Kidney epithelial cell (primary cell): Measurements from ENCODE around the gene DDA1. TPM values are rescaled to one million over a fixed set of nuclear protein-coding genes. Genes with fewer than 3 reads are reported as not detected.

ENCODE experiments used
- DNase-seq: peaks from one replicate; pipeline ENCODE4 v3.0.0-alpha.2; 2010; ENCODE audit warnings: low read depth
- H3K27me3 ChIP-seq: 2 replicates; pipeline ENCODE4 v1.6.0; 2011; ENCODE audit warnings: low read length; ENCODE audit not compliant: control insufficient read depth, insufficient read depth
- H3K36me3 ChIP-seq: 2 replicates; pipeline ENCODE4 v1.5.1; 2011; ENCODE audit warnings: low read length; ENCODE audit not compliant: control insufficient read depth, insufficient read depth
- H3K4me3 ChIP-seq: 2 replicates; pipeline ENCODE4 v1.5.1; 2011; ENCODE audit warnings: low read depth, mild to moderate bottlenecking, control low read depth, low read length
- total RNA-seq: library from RNA; depleted of rRNA; stranded (reverse); fragments of >200 nt; gene quantifications from 2 replicates; pipeline ENCODE4 v1.2.3, GENCODE V29; 2015
- TF ChIP-seq, protein P1 (sequence below): IDR thresholded peaks from 2 replicates; pipeline ENCODE4 v1.5.1; 2011; ENCODE audit warnings: mild to moderate bottlenecking, moderate library complexity, low read length, control low read depth, inconsistent platforms; ENCODE audit not compliant: insufficient read depth, poor library complexity, severe bottlenecking

The DDA1 gene
- total RNA-seq, 1 donor from 2014 or later: 73.4 TPM

DNA sequence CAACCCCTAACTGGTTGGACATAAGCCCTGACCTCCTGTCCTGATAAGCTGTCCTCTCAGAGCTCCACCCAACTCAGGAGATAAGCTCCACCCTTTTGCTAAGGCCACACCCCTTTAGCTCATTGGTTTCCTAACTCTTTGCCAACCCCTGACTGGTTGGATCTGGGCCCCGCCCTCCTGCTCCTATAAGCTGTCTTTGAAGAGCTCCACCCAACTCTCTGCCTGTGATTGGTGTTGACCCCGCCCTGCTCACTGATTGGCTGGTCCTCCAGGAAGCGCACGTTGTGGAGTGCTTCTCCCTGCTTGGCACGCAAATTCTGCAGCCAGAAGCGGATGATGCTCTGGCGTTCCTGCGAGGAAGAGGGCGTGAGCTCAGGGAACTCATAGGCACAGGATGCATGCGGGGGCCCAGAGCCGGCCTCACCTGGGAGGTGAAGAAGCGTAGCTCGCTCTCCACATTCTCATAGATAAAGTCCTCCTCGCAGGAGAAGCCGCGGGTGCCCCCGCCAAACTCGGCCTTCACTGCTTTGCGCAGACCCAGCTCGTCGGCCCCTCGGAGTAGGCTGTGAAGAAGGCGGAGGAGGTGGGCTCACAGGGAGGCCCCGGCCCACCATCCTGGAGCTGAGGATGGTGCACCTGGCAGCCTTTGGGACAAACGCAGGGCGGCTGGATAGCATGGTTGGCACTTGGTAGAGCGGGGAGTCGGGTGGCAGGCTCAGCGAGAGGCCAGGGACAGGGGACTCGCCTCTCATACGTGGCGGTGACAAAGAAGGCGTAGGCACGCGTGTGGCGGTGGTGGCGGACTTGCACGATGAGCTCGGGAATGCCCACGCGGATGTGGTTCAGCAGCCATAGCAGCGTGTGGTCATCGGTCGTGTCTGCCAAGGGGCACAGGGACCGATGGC is 23.6 kb downstream of the DDA1 start:
- TF ChIP-seq, protein P1, sequence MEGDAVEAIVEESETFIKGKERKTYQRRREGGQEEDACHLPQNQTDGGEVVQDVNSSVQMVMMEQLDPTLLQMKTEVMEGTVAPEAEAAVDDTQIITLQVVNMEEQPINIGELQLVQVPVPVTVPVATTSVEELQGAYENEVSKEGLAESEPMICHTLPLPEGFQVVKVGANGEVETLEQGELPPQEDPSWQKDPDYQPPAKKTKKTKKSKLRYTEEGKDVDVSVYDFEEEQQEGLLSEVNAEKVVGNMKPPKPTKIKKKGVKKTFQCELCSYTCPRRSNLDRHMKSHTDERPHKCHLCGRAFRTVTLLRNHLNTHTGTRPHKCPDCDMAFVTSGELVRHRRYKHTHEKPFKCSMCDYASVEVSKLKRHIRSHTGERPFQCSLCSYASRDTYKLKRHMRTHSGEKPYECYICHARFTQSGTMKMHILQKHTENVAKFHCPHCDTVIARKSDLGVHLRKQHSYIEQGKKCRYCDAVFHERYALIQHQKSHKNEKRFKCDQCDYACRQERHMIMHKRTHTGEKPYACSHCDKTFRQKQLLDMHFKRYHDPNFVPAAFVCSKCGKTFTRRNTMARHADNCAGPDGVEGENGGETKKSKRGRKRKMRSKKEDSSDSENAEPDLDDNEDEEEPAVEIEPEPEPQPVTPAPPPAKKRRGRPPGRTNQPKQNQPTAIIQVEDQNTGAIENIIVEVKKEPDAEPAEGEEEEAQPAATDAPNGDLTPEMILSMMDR: no peak
- DNase-seq: no peak
- Histone ChIP-seq H3K27me3 (peaks cover 11% of the 10 kb centered on the region), H3K4me3 (no peak overlapping the region), H3K36me3 (peaks cover 1% of the 10 kb centered on the region)

DNA sequence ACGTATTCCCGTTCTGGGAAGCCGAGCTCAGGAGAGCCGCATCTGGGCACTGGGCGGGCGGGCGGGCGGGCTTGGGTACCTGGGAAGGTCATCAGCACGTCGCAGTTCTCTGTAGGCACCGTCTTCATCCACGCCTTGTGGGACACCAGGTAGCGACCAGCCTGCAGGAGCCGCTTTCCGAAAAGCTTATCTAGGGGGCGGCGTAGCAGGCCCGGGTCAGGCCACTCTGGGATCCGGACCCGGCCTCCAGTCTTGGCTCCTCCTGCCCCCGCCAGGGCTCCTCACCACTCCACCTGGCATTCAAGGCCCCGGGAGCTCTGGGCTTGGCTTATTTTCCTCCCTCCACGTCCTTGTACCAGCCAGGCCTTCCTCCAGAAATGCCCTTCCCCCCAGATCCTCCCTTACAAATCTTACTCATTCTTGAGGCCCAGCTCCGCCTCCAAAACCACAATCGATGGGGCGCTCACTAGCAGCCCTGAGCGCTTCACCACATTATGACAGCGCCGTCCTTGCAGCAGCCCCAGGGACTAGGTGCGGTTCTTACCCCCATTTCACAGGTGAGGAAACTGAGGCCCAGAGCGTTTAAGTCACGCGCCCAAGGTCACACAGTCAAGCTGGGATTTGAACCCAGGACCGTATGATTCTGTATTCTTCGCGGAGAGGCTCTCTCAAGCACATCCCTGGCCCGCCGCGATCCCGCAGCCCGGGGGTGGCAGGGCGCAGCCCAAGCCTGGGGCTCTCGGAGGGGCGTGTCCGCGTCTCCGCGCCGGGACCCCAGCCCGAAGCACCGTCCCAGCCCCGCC is 24.4 kb downstream of the DDA1 start:
- peaks cover 11% of the 10 kb centered on the region for H3K27me3 ChIP-seq

DNA sequence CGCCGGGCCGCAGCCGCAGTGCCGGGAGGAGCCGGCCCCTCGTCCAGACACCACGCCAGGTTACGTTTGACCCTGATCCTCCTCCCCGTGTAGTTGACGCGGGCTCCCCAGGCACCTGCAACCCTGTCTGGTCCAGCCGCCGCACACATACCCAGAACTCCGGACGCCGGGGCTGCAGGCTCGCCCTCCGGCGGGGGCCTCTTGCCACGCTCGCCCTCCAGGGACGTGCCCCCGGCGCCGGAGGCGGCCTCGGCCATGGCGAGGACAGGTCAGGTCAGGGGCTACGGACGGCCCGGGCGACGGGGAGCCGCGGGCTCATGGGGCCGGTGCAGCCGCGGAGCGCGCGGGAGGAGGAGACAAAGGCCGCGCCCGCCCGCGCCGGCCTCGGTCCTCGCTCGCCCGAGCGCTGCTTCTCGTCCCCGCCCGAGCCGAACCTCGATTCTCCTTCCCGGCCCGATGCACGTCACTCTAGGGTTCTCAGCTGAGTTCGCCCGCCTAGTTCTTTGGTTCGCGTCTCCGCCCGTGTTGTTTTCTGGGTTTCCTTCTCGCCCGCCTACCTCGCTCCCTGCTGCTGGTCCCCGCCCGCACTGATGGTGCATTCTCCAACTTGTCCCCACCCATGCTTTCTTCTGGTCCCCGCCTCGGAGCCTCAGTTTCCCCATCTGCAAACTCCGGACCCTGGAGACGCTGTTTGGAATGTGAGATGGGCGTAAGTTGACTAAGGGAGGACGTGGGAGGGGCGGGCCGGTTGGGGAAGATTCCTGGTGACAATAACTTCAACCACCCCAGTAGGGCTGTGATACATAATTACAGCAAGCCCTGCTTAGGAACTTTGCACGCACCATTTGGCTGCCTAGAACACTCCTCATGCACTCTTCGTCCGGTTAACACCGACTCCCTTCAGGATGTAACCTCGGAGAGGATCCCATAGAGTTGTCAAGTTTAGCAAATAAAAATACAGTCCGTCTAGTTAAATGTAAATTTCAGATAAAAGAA is 25.3 kb downstream of the DDA1 start, which contains the start of gene ANO8:
Gene ANO8 (minus strand): TSS at position 442 of the 996 bp plus-strand sequence. CDS start 185 bp downstream, at position 257.
- peak; percentile 76 for DNase-seq
- Histone ChIP-seq H3K36me3 (peaks cover 1% of the 10 kb centered on the region), H3K27me3 (peaks cover 3% of the 10 kb centered on the region), H3K4me3 (peak within 1 kb of the TSS; percentile 52)
- TF ChIP-seq, protein P1: no peak

More for the DNA sequence above, 24.4 kb downstream of the DDA1 start:
- TF ChIP-seq, protein P1: no peak
- Histone ChIP-seq H3K4me3 (peak overlapping the region; percentile 52), H3K36me3 (peaks cover 1% of the 10 kb centered on the region)
- peak; percentile 70 for DNase-seq

DNA sequence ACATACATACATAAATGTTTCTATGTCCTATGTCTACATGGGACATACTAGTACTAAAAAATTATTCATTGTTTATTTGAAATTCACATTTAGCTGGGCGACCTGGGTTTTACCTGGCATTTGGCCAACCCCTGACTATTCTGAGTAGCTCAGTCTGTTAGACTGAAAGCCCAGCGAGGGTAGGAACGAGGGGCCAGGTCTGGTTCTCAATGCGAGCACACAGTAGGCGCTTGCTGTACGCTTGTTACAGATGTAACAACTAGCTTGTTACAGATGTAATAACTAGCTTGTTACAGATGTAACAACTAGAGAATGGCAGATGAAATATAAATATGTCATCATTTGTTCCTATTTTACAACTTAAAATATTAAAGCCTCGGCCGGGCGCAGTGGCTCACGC is 26.2 kb downstream of the DDA1 start:
- DNase-seq: no peak
- TF ChIP-seq, protein P1: no peak
- Histone ChIP-seq H3K4me3 (no peak overlapping the region), H3K27me3 (no peaks in the 10 kb centered on the region), H3K36me3 (no peaks in the 10 kb centered on the region)
